Measurements from ENCODE around the gene NPDC1.

The NPDC1 gene

DNA sequence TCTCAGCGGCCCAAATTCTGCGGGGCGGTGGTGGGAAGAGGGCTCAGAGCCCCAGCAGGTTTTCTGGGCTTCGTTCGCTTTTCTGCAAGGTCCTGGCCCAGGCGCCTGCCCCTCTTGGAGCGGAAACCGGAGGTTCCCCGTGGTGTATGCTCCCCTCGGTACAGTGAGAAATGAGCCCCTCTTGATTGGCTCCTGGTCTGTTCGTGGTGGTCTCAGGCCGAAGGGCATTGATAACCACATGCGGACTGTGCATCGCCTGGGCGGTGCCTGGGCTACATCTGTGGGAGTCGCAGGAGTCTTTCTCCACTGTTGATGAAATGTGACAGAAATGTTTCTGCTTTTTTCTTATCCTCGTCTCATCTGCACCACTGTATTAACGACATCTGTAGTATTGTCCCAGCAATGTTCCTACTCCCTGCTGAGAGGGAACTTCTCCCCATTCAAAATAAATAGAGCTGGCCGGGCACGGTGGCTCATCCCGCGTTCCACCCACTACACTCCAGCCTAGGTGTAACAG lies 41.5 kb upstream of the NPDC1 start:
- Histone ChIP-seq H4K20me1 (ENCODE audit: insufficient read depth, low read length) (no peaks in the 10 kb centered on the region), H3K4me2 (ENCODE audit: low read length) (peak overlapping the region; percentile 86), H3K4me1 (ENCODE audit: insufficient read depth, low read length, severe bottlenecking) (peaks cover 34% of the 10 kb centered on the region), H3K79me2 (ENCODE audit: insufficient read depth, low read length) (no peaks in the 10 kb centered on the region), H3K36me3 (ENCODE audit: insufficient read depth, low read length) (peaks cover 19% of the 10 kb centered on the region), H2AFZ (ENCODE audit: low read length) (0 out of 2 replicates have a peak overlapping the region, but pooled peaks have one; percentile 8), H3K4me3 (ENCODE audit: low read depth, low read length, poor library complexity, severe bottlenecking) (peak overlapping the region; percentile 79), H3K27me3 (ENCODE audit: insufficient read depth, low read length) (no peaks in the 10 kb centered on the region; the same call in 1 of the 2 replicates), H3K27ac (ENCODE audit: low read depth, low read length, poor library complexity, severe bottlenecking) (peak overlapping the region; percentile 38), H3K9ac (ENCODE audit: low read length) (peak overlapping the region; percentile 85), H3K9me2 (ENCODE audit: low read depth, low read length) (no peaks in the 10 kb centered on the region), H3F3A (ENCODE audit: insufficient read depth, low read length) (no peaks in the 10 kb centered on the region), H3K9me3 (ENCODE audit: low read length) (no peaks in the 10 kb centered on the region)
- TF ChIP-seq, protein P1, sequence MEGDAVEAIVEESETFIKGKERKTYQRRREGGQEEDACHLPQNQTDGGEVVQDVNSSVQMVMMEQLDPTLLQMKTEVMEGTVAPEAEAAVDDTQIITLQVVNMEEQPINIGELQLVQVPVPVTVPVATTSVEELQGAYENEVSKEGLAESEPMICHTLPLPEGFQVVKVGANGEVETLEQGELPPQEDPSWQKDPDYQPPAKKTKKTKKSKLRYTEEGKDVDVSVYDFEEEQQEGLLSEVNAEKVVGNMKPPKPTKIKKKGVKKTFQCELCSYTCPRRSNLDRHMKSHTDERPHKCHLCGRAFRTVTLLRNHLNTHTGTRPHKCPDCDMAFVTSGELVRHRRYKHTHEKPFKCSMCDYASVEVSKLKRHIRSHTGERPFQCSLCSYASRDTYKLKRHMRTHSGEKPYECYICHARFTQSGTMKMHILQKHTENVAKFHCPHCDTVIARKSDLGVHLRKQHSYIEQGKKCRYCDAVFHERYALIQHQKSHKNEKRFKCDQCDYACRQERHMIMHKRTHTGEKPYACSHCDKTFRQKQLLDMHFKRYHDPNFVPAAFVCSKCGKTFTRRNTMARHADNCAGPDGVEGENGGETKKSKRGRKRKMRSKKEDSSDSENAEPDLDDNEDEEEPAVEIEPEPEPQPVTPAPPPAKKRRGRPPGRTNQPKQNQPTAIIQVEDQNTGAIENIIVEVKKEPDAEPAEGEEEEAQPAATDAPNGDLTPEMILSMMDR (IDR thresholded peaks at IDR 0.05; ENCODE audit: low read length) = no peak
- TF ChIP-seq EZH2 (IDR thresholded peaks at IDR 0.05; ENCODE audit: borderline replicate concordance, low read length) = no peak

DNA sequence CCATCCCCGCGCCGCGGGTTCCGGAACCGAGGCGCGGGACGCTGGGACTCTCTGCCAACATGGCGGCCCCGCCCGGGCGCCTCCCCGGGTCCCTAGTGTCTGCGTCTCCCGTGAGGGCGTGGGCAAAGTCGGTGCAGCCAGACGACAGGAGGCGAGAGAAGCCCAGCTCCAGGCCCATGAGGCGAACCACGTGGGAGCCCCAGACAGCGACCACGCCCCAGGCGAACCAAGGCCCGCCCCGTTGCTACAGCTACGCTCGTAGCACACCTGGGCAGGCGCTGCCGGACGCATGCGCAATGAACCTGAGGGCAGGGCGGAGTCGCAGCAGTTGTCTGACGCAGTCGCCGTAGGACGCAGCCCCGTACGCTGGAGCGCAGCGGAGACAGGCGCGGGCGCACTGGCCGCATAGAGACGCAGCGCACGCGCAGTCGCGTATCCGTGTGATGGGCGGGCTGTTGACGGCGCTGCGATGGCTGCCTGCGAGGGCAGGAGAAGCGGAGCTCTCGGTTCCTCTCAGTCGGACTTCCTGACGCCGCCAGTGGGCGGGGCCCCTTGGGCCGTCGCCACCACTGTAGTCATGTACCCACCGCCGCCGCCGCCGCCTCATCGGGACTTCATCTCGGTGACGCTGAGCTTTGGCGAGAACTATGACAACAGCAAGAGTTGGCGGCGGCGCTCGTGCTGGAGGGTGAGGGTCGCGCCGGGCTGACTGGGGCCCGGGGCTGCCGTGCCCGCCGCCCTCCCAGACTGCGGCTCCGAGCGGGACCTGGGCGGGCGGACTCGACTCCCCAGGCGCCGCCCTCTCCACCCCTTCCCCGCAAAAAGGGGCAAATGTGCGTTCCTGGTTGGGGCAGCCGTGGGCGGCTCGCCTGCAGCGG lies 40.8 kb upstream of the NPDC1 start, which contains the start of gene MAN1B1:
TSS of gene MAN1B1 (plus strand) at position 455 of the 878 bp plus-strand sequence. CDS start at position 470, 15 bp downstream.
- H3K36me3 ChIP-seq (ENCODE audit: insufficient read depth, low read length) = peaks cover 18% of the 10 kb centered on the region
- H3K79me2 ChIP-seq (ENCODE audit: insufficient read depth, low read length) = no peaks in the 10 kb centered on the region
- H3K9ac ChIP-seq (ENCODE audit: low read length) = peak within 1 kb of the TSS; percentile 86
- H3K4me1 ChIP-seq (ENCODE audit: insufficient read depth, low read length, severe bottlenecking) = peaks cover 34% of the 10 kb centered on the region
- H4K20me1 ChIP-seq (ENCODE audit: insufficient read depth, low read length) = no peaks in the 10 kb centered on the region
- H3K27ac ChIP-seq (ENCODE audit: low read depth, low read length, poor library complexity, severe bottlenecking) = peak within 1 kb of the TSS; percentile 81
- H3K4me3 ChIP-seq (ENCODE audit: low read depth, low read length, poor library complexity, severe bottlenecking) = peak within 1 kb of the TSS; percentile 79
- no peaks in the 10 kb centered on the region for H3K9me2 ChIP-seq (ENCODE audit: low read depth, low read length)
- H3K4me2 ChIP-seq (ENCODE audit: low read length) = peak within 1 kb of the TSS; percentile 89
- no peaks in the 10 kb centered on the region; the same call in 1 of the 2 replicates for H3K27me3 ChIP-seq (ENCODE audit: insufficient read depth, low read length)
- H2AFZ ChIP-seq (ENCODE audit: low read length) = 0 out of 2 replicates have a peak within 1 kb of the TSS, but pooled peaks have one; percentile 8
- no peaks in the 10 kb centered on the region for H3K9me3 ChIP-seq (ENCODE audit: low read length)
- H3F3A ChIP-seq (ENCODE audit: insufficient read depth, low read length) = no peaks in the 10 kb centered on the region
- TF ChIP-seq EZH2 (IDR thresholded peaks at IDR 0.05; ENCODE audit: borderline replicate concordance, low read length) = no peak
- TF ChIP-seq, protein P1 (IDR thresholded peaks at IDR 0.05; ENCODE audit: low read length) = no peak

DNA sequence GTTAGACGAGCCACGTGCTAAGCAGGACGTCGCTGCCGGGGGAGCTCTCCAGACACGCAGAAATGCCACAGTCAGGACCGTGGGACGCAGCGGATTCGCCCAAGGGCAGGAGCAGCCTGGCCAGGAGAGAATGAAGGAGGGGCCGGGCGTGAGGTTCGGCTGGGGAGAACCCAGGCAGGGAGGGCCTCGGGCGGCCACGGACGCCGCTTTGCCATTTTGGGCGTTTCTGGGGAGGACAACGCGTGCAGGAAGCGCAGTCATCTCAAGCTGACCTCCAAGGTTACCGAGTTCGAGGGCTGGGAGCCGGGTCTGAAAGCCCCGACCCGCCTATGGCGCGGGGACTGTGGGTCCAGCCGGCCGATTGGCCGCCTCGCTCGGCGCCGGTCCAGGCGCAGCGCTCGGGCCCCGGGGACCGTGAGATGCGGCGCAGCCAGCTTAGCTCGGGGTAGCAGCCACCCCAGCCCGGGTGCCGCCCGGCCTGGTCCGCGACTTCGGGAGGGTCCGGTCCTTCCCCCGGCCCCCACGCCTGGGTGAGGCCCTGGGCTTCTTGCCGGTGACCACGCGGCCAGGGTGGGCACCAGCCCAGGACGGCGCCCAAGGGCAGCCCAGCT lies 40.0 kb upstream of the NPDC1 start:
- no peaks in the 10 kb centered on the region for H3K9me3 ChIP-seq (ENCODE audit: low read length)
- H2AFZ ChIP-seq (ENCODE audit: low read length) = no peak overlapping the region
- no peaks in the 10 kb centered on the region; the same call in 1 of the 2 replicates for H3K27me3 ChIP-seq (ENCODE audit: insufficient read depth, low read length)
- H3K4me2 ChIP-seq (ENCODE audit: low read length) = peak overlapping the region; percentile 89
- TF ChIP-seq, protein P1 (IDR thresholded peaks at IDR 0.05; ENCODE audit: low read length) = no peak
- no peak for TF ChIP-seq EZH2 (IDR thresholded peaks at IDR 0.05; ENCODE audit: borderline replicate concordance, low read length)
- H4K20me1 ChIP-seq (ENCODE audit: insufficient read depth, low read length) = no peaks in the 10 kb centered on the region
- peak overlapping the region; percentile 86 for H3K9ac ChIP-seq (ENCODE audit: low read length)
- H3K4me3 ChIP-seq (ENCODE audit: low read depth, low read length, poor library complexity, severe bottlenecking) = peak overlapping the region; percentile 70
- no peaks in the 10 kb centered on the region for H3K9me2 ChIP-seq (ENCODE audit: low read depth, low read length)
- H3K27ac ChIP-seq (ENCODE audit: low read depth, low read length, poor library complexity, severe bottlenecking) = peak overlapping the region; percentile 81
- peaks cover 21% of the 10 kb centered on the region for H3K36me3 ChIP-seq (ENCODE audit: insufficient read depth, low read length)
- no peaks in the 10 kb centered on the region for H3F3A ChIP-seq (ENCODE audit: insufficient read depth, low read length)
- peaks cover 34% of the 10 kb centered on the region for H3K4me1 ChIP-seq (ENCODE audit: insufficient read depth, low read length, severe bottlenecking)
- no peaks in the 10 kb centered on the region for H3K79me2 ChIP-seq (ENCODE audit: insufficient read depth, low read length)

Measured in OCI-LY1 (cell line).